T-cell (primary cell): ENCODE measurements around the gene DKC1. TPM values are rescaled to one million over a fixed set of nuclear protein-coding genes. Genes with fewer than 3 reads are reported as not detected.
"Not testable (repeated sequence)": the region's sequence is repeated elsewhere in the genome, so short reads cannot be mapped to it uniquely, and the experiment has no call there.

Source experiments
- ATAC-seq, 4 experiments: fragments of 200-7000 bp in 3 of 4; fragments of 150-1000 bp in 1 of 4; cut with Tn5 transposase; replicated peaks in 1 of 4; 1 replicate in 3 of 4; 2 replicates in 1 of 4; pipeline ENCODE4 v1.10.0; 2021; ENCODE audit warnings: moderate library complexity in 3 of 4, mild to moderate bottlenecking in 2 of 4, moderate number of reproducible peaks in 1 of 4
- CTCF ChIA-PET, 2 donors: fragments of 300-600 bp; sonication (Branson Sonifier 250); formaldehyde crosslinking; loops; one replicate each; lab custom pipeline; 2022; ENCODE audit warnings: antibody characterized with exemption in 2 of 2; lab: Charles Lee
- POLR2A ChIA-PET, 2 donors: fragments of 300-600 bp; sonication (Branson Sonifier 250); formaldehyde crosslinking; loops; one replicate each; lab custom pipeline; 2022; ENCODE audit warnings: antibody characterized with exemption in 2 of 2; lab: Charles Lee
- DNase-seq, 35 experiments: peaks; one replicate each; pipeline versions ENCODE4 v3.0.0 to v3.0.0-alpha.2; 2013 to 2023
- H3K27ac ChIP-seq: one replicate; pipeline ENCODE4 v1.5.1; 2013; ENCODE audit warnings: low read length
- H3K27me3 ChIP-seq, 2 experiments: replicated peaks in 1 of 2; 1 replicate in 1 of 2; 2 replicates in 1 of 2; pipeline versions ENCODE4 v1.6.1 to v1.7.0; 2013; ENCODE audit warnings: low read length in 1 of 2, mixed read lengths in 1 of 2; ENCODE audit not compliant: control insufficient read depth in 2 of 2, insufficient read depth in 2 of 2; ENCODE audit errors: extremely low read depth in 1 of 2
- H3K36me3 ChIP-seq, 2 donors: 1 replicate in 1 of 2; 2 replicates in 1 of 2; pipeline versions ENCODE4 v1.6.1 to v1.7.0; 2013; ENCODE audit warnings: low read length in 1 of 2; ENCODE audit not compliant: control insufficient read depth in 2 of 2, insufficient read depth in 1 of 2; ENCODE audit errors: extremely low read depth in 1 of 2
- H3K4me1 ChIP-seq, 2 experiments: 1 replicate in 1 of 2; 2 replicates in 1 of 2; pipeline versions ENCODE4 v1.6.1 to v1.7.0; 2013; ENCODE audit warnings: low read length in 2 of 2, mixed read lengths in 1 of 2; ENCODE audit not compliant: insufficient read depth in 2 of 2, control insufficient read depth in 1 of 2; ENCODE audit errors: extremely low read depth in 1 of 2
- H3K4me3 ChIP-seq, 2 donors: 1 replicate in 1 of 2; 2 replicates in 1 of 2; pipeline versions ENCODE4 v1.5.1 to v1.7.0; 2013; ENCODE audit warnings: mild to moderate bottlenecking in 2 of 2, low read length in 1 of 2, moderate library complexity in 1 of 2; ENCODE audit not compliant: control insufficient read depth in 1 of 2; ENCODE audit errors: extremely low read depth in 1 of 2
- H3K9me3 ChIP-seq: 2 replicates; pipeline ENCODE4 v1.7.0; 2013
- H3K27ac Mint-ChIP-seq, 2 donors: one replicate each; pipeline ENCODE4 v1.8.0; 2020 to 2021; ENCODE audit warnings: mild to moderate bottlenecking in 2 of 2, mixed read lengths in 2 of 2
- H3K27me3 Mint-ChIP-seq, 2 donors: one replicate each; pipeline ENCODE4 v1.8.0; 2021 to 2022; ENCODE audit warnings: mixed read lengths in 2 of 2
- H3K36me3 Mint-ChIP-seq: one replicate; pipeline ENCODE4 v1.8.0; 2021; ENCODE audit warnings: mixed read lengths
- H3K4me1 Mint-ChIP-seq, 3 donors: one replicate each; pipeline ENCODE4 v1.8.0; 2020 to 2022; ENCODE audit warnings: mixed read lengths in 3 of 3, mild to moderate bottlenecking in 1 of 3
- H3K4me3 Mint-ChIP-seq, 3 donors: one replicate each; pipeline ENCODE4 v1.8.0; 2020 to 2022; ENCODE audit warnings: mild to moderate bottlenecking in 3 of 3, mixed read lengths in 3 of 3, moderate library complexity in 3 of 3
- H3K9me3 Mint-ChIP-seq, 3 donors: one replicate each; pipeline ENCODE4 v1.8.0; 2020 to 2022; ENCODE audit warnings: mixed read lengths in 3 of 3
- WGBS: methylation state at CpG from one replicate; pipeline ENCODE4 v1.1.5; 2013; ENCODE audit warnings: missing lambda C conversion rate; ENCODE audit not compliant: insufficient coverage; 5-methylcytosine and 5-hydroxymethylcytosine counted together
- total RNA-seq, 35 experiments: library from RNA in 6 of 35; stranded (reverse) in 6 of 35; fragments of 120-200 nt in 1 of 35; gene quantifications; one replicate each; pipeline versions ENCODE4 v1.2.1 to v1.2.4 and lab custom pipeline; 2013 to 2026

The DKC1 gene
- total RNA-seq, 5 donors from 2014 or later (not counting 1 experiment from before 2014, with no cell fraction given) = 56.5 to 63.2 (median 58.5) TPM

DNA sequence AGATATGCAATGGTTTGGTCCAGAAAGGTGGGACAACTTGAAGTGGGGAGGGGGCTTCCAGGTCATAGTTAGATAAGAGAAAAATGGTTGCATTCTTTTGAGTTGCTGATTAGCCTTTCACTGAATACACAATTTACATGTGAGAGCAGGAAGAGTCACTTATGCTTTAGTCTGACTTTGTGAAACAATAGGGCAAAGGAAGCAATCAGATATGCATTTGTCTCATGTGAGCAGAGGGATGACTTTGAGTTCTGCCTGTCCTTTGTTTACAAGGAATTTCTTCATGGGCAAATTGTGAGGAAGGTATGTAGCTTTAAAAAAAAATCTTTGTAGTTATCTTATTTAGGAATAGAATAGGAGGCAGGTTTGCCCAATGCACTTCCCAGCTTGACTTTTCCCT lies 58.9 kb downstream of the DKC1 start:
- Mint-ChIP-seq H3K27ac (no peak overlapping the region), H3K4me3 (no peak overlapping the region), H3K36me3 (no peaks in the 10 kb centered on the region), H3K9me3 (no peaks in the 10 kb centered on the region), H3K27me3 (peaks cover 0 to 4% of the 10 kb centered on the region in 2 donors), H3K4me1 (peaks cover 0 to under 1% (median 0%) of the 10 kb centered on the region in 3 donors)
- Histone ChIP-seq H3K27me3 (no peaks in the 10 kb centered on the region), H3K4me1 (no peaks in the 10 kb centered on the region), H3K36me3 (no peaks in the 10 kb centered on the region), H3K4me3 (no peak overlapping the region), H3K9me3 (no peaks in the 10 kb centered on the region), H3K27ac (no peak overlapping the region)
- ATAC-seq = no peak
- ChIA-PET POLR2A (no interaction called here), CTCF (interaction anchor here in 1 of 2 donors (1.0 kb wide), 1 partner anchor 9 kb away, joined by 3 read pairs; no protein-coding TSS in a partner anchor)
- no peak for DNase-seq

DNA sequence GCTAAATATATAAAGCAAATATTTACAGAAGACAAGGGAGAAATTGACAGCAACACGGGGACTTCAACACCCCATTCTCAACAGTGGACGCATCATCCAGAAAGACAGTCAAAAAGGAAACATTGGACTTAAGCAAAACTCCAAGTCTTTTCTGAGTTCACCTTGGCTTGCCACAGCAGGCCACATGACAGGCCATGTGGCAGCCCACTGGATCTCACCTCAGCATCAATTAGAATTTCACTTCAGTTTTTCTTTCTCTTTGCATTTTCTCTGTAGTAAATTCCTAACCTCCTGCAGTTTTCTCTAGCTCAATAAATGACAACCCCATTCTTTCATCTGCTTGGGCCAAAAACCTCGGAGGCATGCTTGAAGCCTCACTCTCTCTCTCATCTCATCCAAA lies 59.4 kb downstream of the DKC1 start:
- Histone ChIP-seq H3K36me3 (no peaks in the 10 kb centered on the region), H3K4me1 (no peaks in the 10 kb centered on the region), H3K27ac (no peak overlapping the region), H3K9me3 (no peaks in the 10 kb centered on the region), H3K4me3 (no peak overlapping the region), H3K27me3 (no peaks in the 10 kb centered on the region)
- no peak for DNase-seq
- H3K27me3 Mint-ChIP-seq = peaks cover 0 to 3% of the 10 kb centered on the region in 2 donors
- CTCF ChIA-PET = interaction anchor here (0.5 to 1.0 kb wide), 2 partner anchors 9 to 19 kb away, joined by 3 to 5 read pairs; no protein-coding TSS in a partner anchor
- no peaks in the 10 kb centered on the region for H3K9me3 Mint-ChIP-seq
- no peak overlapping the region for H3K27ac Mint-ChIP-seq
- peaks cover 0 to 2% (median 0%) of the 10 kb centered on the region in 3 donors for H3K4me1 Mint-ChIP-seq
- 100% methylated on average over 1 of the region's 3 CpGs for WGBS
- no peak overlapping the region for H3K4me3 Mint-ChIP-seq
- no peaks in the 10 kb centered on the region for H3K36me3 Mint-ChIP-seq
- POLR2A ChIA-PET = no interaction called here
- ATAC-seq = no peak

DNA sequence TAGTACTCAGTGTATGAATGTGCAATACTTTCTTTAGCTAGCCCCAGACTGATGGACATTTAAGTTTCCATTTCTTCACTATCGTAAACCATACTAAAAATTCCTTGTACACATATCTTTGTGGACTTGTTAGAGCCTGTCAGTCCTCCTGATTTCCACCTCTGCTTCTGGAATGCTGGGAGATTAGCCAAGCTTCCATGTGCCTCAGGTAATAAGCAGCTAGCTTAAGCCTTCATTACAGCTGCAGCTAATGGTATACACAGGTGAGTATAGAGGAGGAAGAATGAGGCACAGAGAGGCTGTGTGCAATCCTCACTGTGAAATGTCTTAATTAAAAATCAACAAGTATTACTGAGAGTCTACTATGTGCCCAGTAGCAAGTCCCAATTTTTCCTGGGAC lies 62.0 kb downstream of the DKC1 start:
- Histone ChIP-seq H3K27me3 (no peaks in the 10 kb centered on the region), H3K36me3 (no peaks in the 10 kb centered on the region), H3K27ac (no peak overlapping the region), H3K9me3 (no peaks in the 10 kb centered on the region), H3K4me1 (no peaks in the 10 kb centered on the region), H3K4me3 (no peak overlapping the region)
- DNase-seq (no peak), ATAC-seq (no peak)
- Mint-ChIP-seq H3K4me3 (no peak overlapping the region), H3K36me3 (no peaks in the 10 kb centered on the region), H3K27me3 (no peaks in the 10 kb centered on the region), H3K9me3 (no peaks in the 10 kb centered on the region), H3K4me1 (peaks cover 0 to 22% (median 7%) of the 10 kb centered on the region in 3 donors), H3K27ac (no peak overlapping the region)
- CTCF ChIA-PET = no interaction called here
- POLR2A ChIA-PET = no interaction called here
- WGBS = no CpG with 5 or more reads among the region's 1 CpG

DNA sequence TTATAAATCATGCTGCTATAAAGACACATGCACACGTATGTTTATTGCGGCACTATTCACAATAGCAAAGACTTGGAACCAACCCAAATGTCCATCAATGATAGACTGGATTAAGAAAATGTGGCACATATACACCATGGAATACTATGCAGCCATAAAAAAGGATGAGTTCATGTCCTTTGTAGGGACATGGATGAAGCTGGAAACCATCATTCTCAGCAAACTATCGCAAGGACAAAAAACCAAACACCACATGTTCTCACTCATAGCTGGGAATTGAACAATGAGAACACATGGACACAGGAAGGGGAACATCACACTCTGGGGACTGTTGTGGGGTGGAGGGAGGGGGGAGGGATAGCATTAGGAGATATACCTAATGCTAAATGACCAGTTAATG lies 62.9 kb downstream of the DKC1 start:
- H3K27me3 ChIP-seq, H3K27ac ChIP-seq, H3K9me3 ChIP-seq, CTCF ChIA-PET, H3K9me3 Mint-ChIP-seq, ATAC-seq, H3K27me3 Mint-ChIP-seq, H3K36me3 Mint-ChIP-seq, H3K4me3 ChIP-seq, H3K4me1 ChIP-seq, H3K36me3 ChIP-seq, POLR2A ChIA-PET, DNase-seq, H3K27ac Mint-ChIP-seq, H3K4me3 Mint-ChIP-seq: not testable (repeated sequence)
- no CpG with 5 or more reads among the region's 3 CpGs for WGBS
- peaks cover 0 to 22% (median 7%) of the 10 kb centered on the region in 3 donors for H3K4me1 Mint-ChIP-seq

Other genes starting within 250 kb of the DKC1 start
- gene FAM3A, start 246.6 kb upstream of the DKC1 start, total RNA-seq = 10 to 100 TPM; 33.9 to 67.6 (median 57.8) TPM
- 10 to 100 TPM; 46.0 to 59.5 (median 52.4) TPM for gene G6PD, start 216.0 kb upstream of the DKC1 start, total RNA-seq
- gene IKBKG, start 215.2 kb upstream of the DKC1 start, total RNA-seq = 10 to 100 TPM; 32.4 to 59.1 (median 54.0) TPM
- not detected for gene CTAG1A, start 177.7 kb upstream of the DKC1 start, total RNA-seq
- gene CTAG1B, start 143.6 kb upstream of the DKC1 start, total RNA-seq = not detected
- 1 to 10 TPM in 1 of 5 donors, not detected in 4; 3.4 TPM for gene CTAG2, start 109.3 kb upstream of the DKC1 start, total RNA-seq
- gene GAB3, start 11.8 kb upstream of the DKC1 start, total RNA-seq = 10 to 100 TPM in 4 of 5 donors, 1 to 10 TPM in 1; 9.1 to 26.2 (median 18.4) TPM
- gene MPP1, start 42.6 kb downstream of the DKC1 start, total RNA-seq = 10 to 100 TPM; 13.6 to 24.1 (median 15.1) TPM
- not detected for gene SMIM9, start 71.8 kb downstream of the DKC1 start, total RNA-seq
- gene F8A1, start 123.5 kb downstream of the DKC1 start, total RNA-seq = 10 to 100 TPM; 26.5 to 72.5 (median 58.7) TPM